HEK293 (cell line): ENCODE data around the gene IFNAR1.

Source experiments
- CTCF ChIA-PET: fragments of 350-600 bp; formaldehyde crosslinking; extraction: SDS; loops from one replicate; lab custom pipeline; 2021; ENCODE audit warnings: antibody characterized with exemption; lab: Yijun Ruan, JAX
- POLR2A ChIA-PET: fragments of 300-600 bp; formaldehyde crosslinking; extraction: SDS; loops from one replicate; lab custom pipeline; 2020; ENCODE audit warnings: antibody characterized with exemption, inconsistent platforms; lab: Yijun Ruan, JAX
- H3K27ac ChIP-seq: fragments of 200-500 bp; sonication (Bioruptor generic); 2 replicates; pipeline ENCODE4 v1.5.1; 2014; ENCODE audit warnings: low read depth, low read length, control low read depth, inconsistent platforms; ENCODE audit errors: extremely low read depth
- H3K36me3 ChIP-seq, 2 experiments: fragments of 200-500 bp in 1 of 2; sonication (Bioruptor generic) in 1 of 2; 1 replicate in 1 of 2; 2 replicates in 1 of 2; pipeline ENCODE4 v1.5.1; 2014 to 2017; ENCODE audit warnings: inconsistent platforms in 2 of 2, low read length in 2 of 2; ENCODE audit not compliant: control insufficient read depth in 2 of 2, insufficient read depth in 1 of 2
- H3K4me1 ChIP-seq: fragments of 200-500 bp; sonication (Bioruptor generic); 2 replicates; pipeline ENCODE4 v1.5.1; 2014; ENCODE audit warnings: mild to moderate bottlenecking, low read length, inconsistent platforms; ENCODE audit not compliant: control insufficient read depth, insufficient read depth
- H3K4me3 ChIP-seq: 2 replicates; pipeline ENCODE4 v1.5.1; 2011; ENCODE audit warnings: low read depth, mild to moderate bottlenecking, control low read depth, low read length, moderate library complexity
- H3K9me3 ChIP-seq: fragments of 200-500 bp; sonication (Bioruptor generic); 2 replicates; pipeline ENCODE4 v1.5.1; 2014; ENCODE audit warnings: low read depth, low read length, inconsistent platforms; ENCODE audit not compliant: control insufficient read depth, insufficient read depth
- FEZF1 ChIP-seq: fragments of 450-650 bp; formaldehyde crosslinking; IDR thresholded peaks from 2 replicates; pipeline ENCODE4 v1.5.1; 2016; ENCODE audit warnings: missing biosample characterization, missing genetic modification characterization
- GLIS1 ChIP-seq: fragments of 450-650 bp; formaldehyde crosslinking; IDR thresholded peaks from 2 replicates; pipeline ENCODE4 v1.5.1; 2016; ENCODE audit warnings: missing biosample characterization, missing genetic modification characterization
- KLF10 ChIP-seq: fragments of 450-650 bp; IDR thresholded peaks from 2 replicates; pipeline ENCODE4 v1.5.1; 2018; ENCODE audit warnings: missing biosample characterization, mild to moderate bottlenecking, missing genetic modification characterization
- KLF16 ChIP-seq: fragments of 450-650 bp; formaldehyde crosslinking; IDR thresholded peaks from 2 replicates; pipeline ENCODE4 v1.5.1; 2017; ENCODE audit warnings: missing biosample characterization, missing genetic modification characterization
- SCRT2 ChIP-seq: fragments of 450-650 bp; formaldehyde crosslinking; IDR thresholded peaks from 2 replicates; pipeline ENCODE4 v1.5.1; 2016; ENCODE audit warnings: missing biosample characterization, missing genetic modification characterization
- TCF7L2 ChIP-seq: IDR thresholded peaks from 2 replicates; pipeline ENCODE4 v1.6.1; 2011; ENCODE audit warnings: low read depth, mild to moderate bottlenecking, inconsistent platforms, low read length, moderate library complexity, borderline replicate concordance
- WT1 ChIP-seq: fragments of 450-650 bp; formaldehyde crosslinking; IDR thresholded peaks from 2 replicates; pipeline ENCODE4 v1.5.1; 2016; ENCODE audit warnings: missing biosample characterization, missing genetic modification characterization
- ZNF138 ChIP-seq: fragments of 450-650 bp; formaldehyde crosslinking; IDR thresholded peaks from 2 replicates; pipeline ENCODE4 v1.5.1; 2016; ENCODE audit warnings: missing biosample characterization, missing genetic modification characterization, borderline replicate concordance
- ZNF2 ChIP-seq: fragments of 450-650 bp; formaldehyde crosslinking; IDR thresholded peaks from 2 replicates; pipeline ENCODE4 v1.5.1; 2016; ENCODE audit warnings: missing biosample characterization, missing genetic modification characterization
- ZNF223 ChIP-seq: fragments of 450-650 bp; formaldehyde crosslinking; IDR thresholded peaks from 2 replicates; pipeline ENCODE4 v1.5.1; 2016; ENCODE audit warnings: missing biosample characterization, missing genetic modification characterization
- ZNF266 ChIP-seq: fragments of 450-650 bp; formaldehyde crosslinking; IDR thresholded peaks from 2 replicates; pipeline ENCODE4 v1.5.1; 2016; ENCODE audit warnings: missing biosample characterization, missing genetic modification characterization, low read depth
- ZNF521 ChIP-seq: fragments of 450-650 bp; formaldehyde crosslinking; IDR thresholded peaks from 2 replicates; pipeline ENCODE4 v1.5.1; 2017; ENCODE audit warnings: missing biosample characterization, mild to moderate bottlenecking, missing genetic modification characterization
- ZNF544 ChIP-seq: fragments of 450-650 bp; formaldehyde crosslinking; IDR thresholded peaks from 2 replicates; pipeline ENCODE4 v1.5.0; 2017; ENCODE audit warnings: missing biosample characterization, missing genetic modification characterization
- ZNF585B ChIP-seq: fragments of 450-650 bp; formaldehyde crosslinking; IDR thresholded peaks from 2 replicates; pipeline ENCODE4 v1.5.1; 2016; ENCODE audit warnings: missing biosample characterization, missing genetic modification characterization
- ZNF623 ChIP-seq: fragments of 450-650 bp; formaldehyde crosslinking; IDR thresholded peaks from 2 replicates; pipeline ENCODE4 v1.5.1; 2016; ENCODE audit warnings: missing biosample characterization, missing genetic modification characterization
- ZNF707 ChIP-seq: fragments of 450-650 bp; formaldehyde crosslinking; IDR thresholded peaks from 2 replicates; pipeline ENCODE4 v1.5.1; 2016; ENCODE audit warnings: missing biosample characterization, missing genetic modification characterization
- ZNF776 ChIP-seq: fragments of 450-650 bp; formaldehyde crosslinking; IDR thresholded peaks from 2 replicates; pipeline ENCODE4 v1.5.0; 2017; ENCODE audit warnings: missing biosample characterization, missing genetic modification characterization, borderline replicate concordance
- ZNF830 ChIP-seq: fragments of 450-650 bp; IDR thresholded peaks from 2 replicates; pipeline ENCODE4 v1.5.0; 2018; ENCODE audit warnings: missing biosample characterization, missing genetic modification characterization, low read depth, mild to moderate bottlenecking, moderate library complexity
- ZNF843 ChIP-seq: fragments of 450-650 bp; formaldehyde crosslinking; IDR thresholded peaks from 2 replicates; pipeline ENCODE4 v1.5.1; 2016; ENCODE audit warnings: missing biosample characterization, missing genetic modification characterization
- TF ChIP-seq, protein P1 (sequence below): fragments of 450-650 bp; formaldehyde crosslinking; IDR thresholded peaks from 2 replicates; pipeline ENCODE4 v1.5.1; 2017; ENCODE audit warnings: missing biosample characterization, missing genetic modification characterization
- TF ChIP-seq, protein P2 (sequence below): fragments of 450-650 bp; formaldehyde crosslinking; IDR thresholded peaks from 2 replicates; pipeline ENCODE4 v1.5.1; 2017; ENCODE audit warnings: missing biosample characterization, missing genetic modification characterization
- TF ChIP-seq, protein P3 (sequence below): fragments of 450-650 bp; IDR thresholded peaks from 2 replicates; pipeline ENCODE4 v1.5.1; 2018; ENCODE audit warnings: missing biosample characterization, missing genetic modification characterization

Gene IFNAR1

DNA sequence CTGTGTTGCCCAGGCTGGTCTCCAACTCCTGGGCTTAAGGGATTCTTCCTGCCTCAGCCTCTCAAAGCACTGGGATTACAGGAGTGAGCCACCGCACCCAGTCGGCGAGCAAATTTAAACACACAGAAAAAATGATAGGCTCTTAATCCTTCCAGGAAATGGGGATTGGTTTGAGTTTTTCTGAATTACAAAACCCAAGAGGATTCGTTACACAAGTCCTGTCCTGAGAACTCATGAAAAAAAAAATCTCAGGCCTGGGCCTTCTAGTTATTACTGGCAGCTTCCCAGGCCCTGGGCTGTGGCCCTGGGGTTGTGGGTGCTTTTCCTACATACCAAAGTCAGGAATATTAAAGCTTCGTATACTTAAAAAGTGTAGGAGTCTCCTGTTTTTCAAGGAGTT, 72.2 kb downstream of the IFNAR1 start:
- no peak overlapping the region for H3K4me3 ChIP-seq
- no peaks in the 10 kb centered on the region for H3K36me3 ChIP-seq
- no peak overlapping the region for H3K27ac ChIP-seq
- H3K4me1 ChIP-seq = no peaks in the 10 kb centered on the region
- TF ChIP-seq ZNF138 (tag by site-specific recombination) (no peak), ZNF707 (tag by site-specific recombination) (no peak), ZNF585B (tag by site-specific recombination) (no peak), ZNF266 (tag by site-specific recombination) (no peak), ZNF843 (no peak), ZNF223 (tag by site-specific recombination) (no peak), ZNF521 (tag by site-specific recombination) (no peak), KLF10 (tag by site-specific recombination) (no peak), GLIS1 (no peak), FEZF1 (no peak), KLF16 (tag by site-specific recombination) (no peak), ZNF623 (no peak), WT1 (tag by site-specific recombination) (no peak), ZNF544 (no peak)
- TF ChIP-seq, protein P1, sequence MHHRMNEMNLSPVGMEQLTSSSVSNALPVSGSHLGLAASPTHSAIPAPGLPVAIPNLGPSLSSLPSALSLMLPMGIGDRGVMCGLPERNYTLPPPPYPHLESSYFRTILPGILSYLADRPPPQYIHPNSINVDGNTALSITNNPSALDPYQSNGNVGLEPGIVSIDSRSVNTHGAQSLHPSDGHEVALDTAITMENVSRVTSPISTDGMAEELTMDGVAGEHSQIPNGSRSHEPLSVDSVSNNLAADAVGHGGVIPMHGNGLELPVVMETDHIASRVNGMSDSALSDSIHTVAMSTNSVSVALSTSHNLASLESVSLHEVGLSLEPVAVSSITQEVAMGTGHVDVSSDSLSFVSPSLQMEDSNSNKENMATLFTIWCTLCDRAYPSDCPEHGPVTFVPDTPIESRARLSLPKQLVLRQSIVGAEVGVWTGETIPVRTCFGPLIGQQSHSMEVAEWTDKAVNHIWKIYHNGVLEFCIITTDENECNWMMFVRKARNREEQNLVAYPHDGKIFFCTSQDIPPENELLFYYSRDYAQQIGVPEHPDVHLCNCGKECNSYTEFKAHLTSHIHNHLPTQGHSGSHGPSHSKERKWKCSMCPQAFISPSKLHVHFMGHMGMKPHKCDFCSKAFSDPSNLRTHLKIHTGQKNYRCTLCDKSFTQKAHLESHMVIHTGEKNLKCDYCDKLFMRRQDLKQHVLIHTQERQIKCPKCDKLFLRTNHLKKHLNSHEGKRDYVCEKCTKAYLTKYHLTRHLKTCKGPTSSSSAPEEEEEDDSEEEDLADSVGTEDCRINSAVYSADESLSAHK (tag by site-specific recombination) = no peak
- TF ChIP-seq, protein P2, sequence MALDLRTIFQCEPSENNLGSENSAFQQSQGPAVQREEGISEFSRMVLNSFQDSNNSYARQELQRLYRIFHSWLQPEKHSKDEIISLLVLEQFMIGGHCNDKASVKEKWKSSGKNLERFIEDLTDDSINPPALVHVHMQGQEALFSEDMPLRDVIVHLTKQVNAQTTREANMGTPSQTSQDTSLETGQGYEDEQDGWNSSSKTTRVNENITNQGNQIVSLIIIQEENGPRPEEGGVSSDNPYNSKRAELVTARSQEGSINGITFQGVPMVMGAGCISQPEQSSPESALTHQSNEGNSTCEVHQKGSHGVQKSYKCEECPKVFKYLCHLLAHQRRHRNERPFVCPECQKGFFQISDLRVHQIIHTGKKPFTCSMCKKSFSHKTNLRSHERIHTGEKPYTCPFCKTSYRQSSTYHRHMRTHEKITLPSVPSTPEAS = no peak
- POLR2A ChIA-PET = interaction anchor here (0.6 kb wide), 1 partner anchor 670 kb away, joined by 5 read pairs; no protein-coding TSS in a partner anchor
- no peaks in the 10 kb centered on the region for H3K9me3 ChIP-seq
- CTCF ChIA-PET = interaction anchor here (0.6 kb wide), 1 partner anchor 36 kb away, joined by 5 read pairs; no protein-coding TSS in a partner anchor

DNA sequence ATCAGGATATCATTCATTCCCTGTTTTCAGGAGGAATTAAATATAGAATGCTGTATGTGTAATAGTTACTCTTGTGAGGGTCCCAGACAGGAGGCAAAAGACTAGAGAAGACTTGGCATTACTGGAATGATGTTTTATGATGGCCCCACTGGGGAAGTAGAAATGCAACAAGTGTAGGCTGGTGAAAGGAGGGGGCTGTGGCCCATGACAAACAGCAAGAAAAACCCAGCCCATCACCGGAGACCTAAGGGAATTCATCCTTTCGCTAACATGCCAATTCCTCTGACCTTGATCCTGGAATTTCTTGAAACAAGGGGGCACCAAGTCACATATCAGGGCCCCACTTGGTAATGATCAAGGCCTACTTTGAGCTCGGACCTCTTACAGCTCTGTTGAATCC, 72.9 kb downstream of the IFNAR1 start:
- CTCF ChIA-PET = interaction anchor here (0.6 to 1.0 kb wide), 2 partner anchors 23 to 35 kb away, joined by 4 to 5 read pairs; no protein-coding TSS in a partner anchor

DNA sequence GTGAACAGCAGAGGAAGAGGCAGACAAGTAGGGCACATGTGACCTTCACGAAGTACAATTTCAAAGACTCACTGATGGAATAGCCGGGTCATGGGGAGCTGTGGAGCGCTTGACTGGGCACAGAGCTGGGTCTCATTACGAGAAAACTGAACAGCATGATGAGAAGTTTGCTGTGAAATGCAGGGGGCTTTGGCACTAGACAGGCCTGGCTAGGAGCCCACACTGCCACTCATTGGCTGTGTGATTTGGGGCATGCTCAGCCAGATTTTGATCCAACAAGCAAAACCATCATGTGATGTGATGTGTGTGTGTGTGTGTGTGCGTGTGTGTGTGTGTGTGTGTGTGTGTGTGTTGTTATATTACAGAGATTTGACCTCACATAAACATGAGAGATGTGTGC, 73.6 kb downstream of the IFNAR1 start:
- POLR2A ChIA-PET = no interaction called here
- no peak for TF ChIP-seq ZNF2 (tag by site-specific recombination)
- TF ChIP-seq ZNF623 = no peak
- TF ChIP-seq, protein P2 = peak; percentile 86
- Histone ChIP-seq H3K4me3 (no peak overlapping the region), H3K36me3 (no peaks in the 10 kb centered on the region), H3K9me3 (no peaks in the 10 kb centered on the region), H3K4me1 (no peaks in the 10 kb centered on the region), H3K27ac (no peak overlapping the region)
- CTCF ChIA-PET = interaction anchor here (1.0 to 2.3 kb wide), 2 partner anchors 24 to 37 kb away, joined by 4 to 7 read pairs; no protein-coding TSS in a partner anchor

More for the DNA sequence above, 72.9 kb downstream of the IFNAR1 start:
- no peak overlapping the region for H3K27ac ChIP-seq
- H3K4me3 ChIP-seq = no peak overlapping the region
- POLR2A ChIA-PET = no interaction called here
- no peaks in the 10 kb centered on the region for H3K9me3 ChIP-seq
- H3K36me3 ChIP-seq = no peaks in the 10 kb centered on the region
- no peaks in the 10 kb centered on the region for H3K4me1 ChIP-seq
- TF ChIP-seq SCRT2 (tag by site-specific recombination) (peak; percentile 80), ZNF776 (tag by site-specific recombination) (no peak), ZNF830 (tag by site-specific recombination) (no peak), TCF7L2 (no peak)
- TF ChIP-seq, protein P3, sequence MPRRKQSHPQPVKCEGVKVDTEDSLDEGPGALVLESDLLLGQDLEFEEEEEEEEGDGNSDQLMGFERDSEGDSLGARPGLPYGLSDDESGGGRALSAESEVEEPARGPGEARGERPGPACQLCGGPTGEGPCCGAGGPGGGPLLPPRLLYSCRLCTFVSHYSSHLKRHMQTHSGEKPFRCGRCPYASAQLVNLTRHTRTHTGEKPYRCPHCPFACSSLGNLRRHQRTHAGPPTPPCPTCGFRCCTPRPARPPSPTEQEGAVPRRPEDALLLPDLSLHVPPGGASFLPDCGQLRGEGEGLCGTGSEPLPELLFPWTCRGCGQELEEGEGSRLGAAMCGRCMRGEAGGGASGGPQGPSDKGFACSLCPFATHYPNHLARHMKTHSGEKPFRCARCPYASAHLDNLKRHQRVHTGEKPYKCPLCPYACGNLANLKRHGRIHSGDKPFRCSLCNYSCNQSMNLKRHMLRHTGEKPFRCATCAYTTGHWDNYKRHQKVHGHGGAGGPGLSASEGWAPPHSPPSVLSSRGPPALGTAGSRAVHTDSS (tag by site-specific recombination) = no peak
